ENCODE measurements around the gene SMARCD1.

DNA sequence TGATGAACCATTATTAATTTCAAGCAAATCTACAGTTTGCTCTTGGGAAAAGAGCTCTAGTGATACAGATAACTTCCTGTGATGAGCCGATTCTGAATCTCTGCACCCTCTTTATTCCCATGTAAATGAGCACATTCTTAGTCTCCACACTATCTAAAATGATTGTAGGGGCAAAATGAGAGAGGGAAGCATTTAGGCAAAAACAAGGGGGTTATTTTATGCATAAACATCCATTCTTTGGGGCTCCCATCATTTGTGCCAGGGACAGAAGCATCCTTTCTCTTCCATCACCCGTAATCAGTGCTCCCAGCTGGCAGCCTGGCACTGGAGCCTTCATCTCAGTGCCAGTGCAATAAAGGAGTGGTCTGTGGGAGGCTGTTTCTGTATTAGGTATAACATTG, 17.0 kb downstream of the SMARCD1 start:
- TF ChIP-seq GABPA (IDR thresholded peaks at IDR 0.05; ENCODE audit: low read depth) (no peak), REST (IDR thresholded peaks at IDR 0.05; ENCODE audit: insufficient replicate concordance, low read depth) (no peak)

Measured in HL-60 (cell line).